ENCODE measurements around the gene MDFI.

Gene MDFI

GRCh38 chr6:41670703-41671360 is 32.6 kb downstream of the MDFI start:
- no peaks in the 10 kb centered on the region for H3K9me2 ChIP-seq (ENCODE audit: low read depth, low read length)
- no peak overlapping the region for H2AFZ ChIP-seq (ENCODE audit: low read length)
- no peaks in the 10 kb centered on the region for H3K9me3 ChIP-seq (ENCODE audit: low read length)
- H3K4me2 ChIP-seq (ENCODE audit: low read length), result no peak overlapping the region
- H3K4me3 ChIP-seq (ENCODE audit: low read depth, low read length, poor library complexity, severe bottlenecking), result no peak overlapping the region
- H3F3A ChIP-seq (ENCODE audit: insufficient read depth, low read length), result no peaks in the 10 kb centered on the region
- H3K9ac ChIP-seq (ENCODE audit: low read length), result no peak overlapping the region
- H4K20me1 ChIP-seq (ENCODE audit: insufficient read depth, low read length), result no peaks in the 10 kb centered on the region
- no peaks in the 10 kb centered on the region for H3K36me3 ChIP-seq (ENCODE audit: insufficient read depth, low read length)
- no peak for TF ChIP-seq CTCF (IDR thresholded peaks at IDR 0.05; ENCODE audit: low read length)
- no peak for TF ChIP-seq EZH2 (IDR thresholded peaks at IDR 0.05; ENCODE audit: borderline replicate concordance, low read length)
- no peak overlapping the region for H3K27ac ChIP-seq (ENCODE audit: low read depth, low read length, poor library complexity, severe bottlenecking)
- peaks cover 14% of the 10 kb centered on the region for H3K27me3 ChIP-seq (ENCODE audit: insufficient read depth, low read length)
- no peaks in the 10 kb centered on the region for H3K79me2 ChIP-seq (ENCODE audit: insufficient read depth, low read length)
- no peaks in the 10 kb centered on the region for H3K4me1 ChIP-seq (ENCODE audit: insufficient read depth, low read length, severe bottlenecking)

- H3K9me2 ChIP-seq (ENCODE audit: low read depth, low read length), result no peaks in the 10 kb centered on the region
- no peak for TF ChIP-seq CTCF (IDR thresholded peaks at IDR 0.05; ENCODE audit: low read length)
- TF ChIP-seq EZH2 (IDR thresholded peaks at IDR 0.05; ENCODE audit: borderline replicate concordance, low read length), result no peak
- no peaks in the 10 kb centered on the region for H3K9me3 ChIP-seq (ENCODE audit: low read length)
- no peak overlapping the region for H3K4me3 ChIP-seq (ENCODE audit: low read depth, low read length, poor library complexity, severe bottlenecking)
- H3K4me2 ChIP-seq (ENCODE audit: low read length), result no peak overlapping the region
- no peaks in the 10 kb centered on the region for H3K4me1 ChIP-seq (ENCODE audit: insufficient read depth, low read length, severe bottlenecking)
- no peak overlapping the region for H3K9ac ChIP-seq (ENCODE audit: low read length)
- H4K20me1 ChIP-seq (ENCODE audit: insufficient read depth, low read length), result no peaks in the 10 kb centered on the region
- no peaks in the 10 kb centered on the region for H3K79me2 ChIP-seq (ENCODE audit: insufficient read depth, low read length)
- H3K27me3 ChIP-seq (ENCODE audit: insufficient read depth, low read length), result peaks cover 14% of the 10 kb centered on the region
- no peaks in the 10 kb centered on the region for H3K36me3 ChIP-seq (ENCODE audit: insufficient read depth, low read length)
- no peak overlapping the region for H3K27ac ChIP-seq (ENCODE audit: low read depth, low read length, poor library complexity, severe bottlenecking)
- H2AFZ ChIP-seq (ENCODE audit: low read length), result no peak overlapping the region
- H3F3A ChIP-seq (ENCODE audit: insufficient read depth, low read length), result no peaks in the 10 kb centered on the region
Measured at GRCh38 chr6:41671376-41671775, 33.1 kb downstream of the MDFI start.

- Histone ChIP-seq H3K27ac (ENCODE audit: low read depth, low read length, poor library complexity, severe bottlenecking) (no peak overlapping the region), H3K9me2 (ENCODE audit: low read depth, low read length) (no peaks in the 10 kb centered on the region), H3F3A (ENCODE audit: insufficient read depth, low read length) (no peaks in the 10 kb centered on the region), H3K4me1 (ENCODE audit: insufficient read depth, low read length, severe bottlenecking) (no peaks in the 10 kb centered on the region), H2AFZ (ENCODE audit: low read length) (no peak overlapping the region), H3K36me3 (ENCODE audit: insufficient read depth, low read length) (no peaks in the 10 kb centered on the region), H4K20me1 (ENCODE audit: insufficient read depth, low read length) (no peaks in the 10 kb centered on the region), H3K4me2 (ENCODE audit: low read length) (no peak overlapping the region), H3K4me3 (ENCODE audit: low read depth, low read length, poor library complexity, severe bottlenecking) (no peak overlapping the region), H3K79me2 (ENCODE audit: insufficient read depth, low read length) (no peaks in the 10 kb centered on the region), H3K9me3 (ENCODE audit: low read length) (no peaks in the 10 kb centered on the region), H3K27me3 (ENCODE audit: insufficient read depth, low read length) (peaks cover 14% of the 10 kb centered on the region), H3K9ac (ENCODE audit: low read length) (no peak overlapping the region)
- no peak for TF ChIP-seq EZH2 (IDR thresholded peaks at IDR 0.05; ENCODE audit: borderline replicate concordance, low read length)
- TF ChIP-seq CTCF (IDR thresholded peaks at IDR 0.05; ENCODE audit: low read length), result no peak
Measured at GRCh38 chr6:41672016-41672415, 33.7 kb downstream of the MDFI start.

All from OCI-LY1 (cell line).